GM12864 (cell line): ENCODE results near the gene SBNO2.
A peak's percentile ranks its signal among the peaks of the same experiment; 100 is the strongest.

Experiments
- DNase-seq: peaks from one replicate; pipeline ENCODE4 v3.0.0-alpha.2; 2011; ENCODE audit warnings: low read depth
- H3K4me3 ChIP-seq: 2 replicates; pipeline ENCODE4 v1.5.1; 2011; ENCODE audit warnings: mild to moderate bottlenecking, low read depth, low read length, control low read depth
- CTCF ChIP-seq: IDR thresholded peaks from 2 replicates; pipeline ENCODE4 v1.5.1; 2011; ENCODE audit warnings: low read depth, mild to moderate bottlenecking, moderate library complexity, low read length, control low read depth, inconsistent platforms; ENCODE audit errors: missing control alignments

Gene SBNO2

GRCh38 chr19:1220477-1220930 lies 46.4 kb upstream of the SBNO2 start:
- no peak for DNase-seq
- peak; percentile 32 for TF ChIP-seq CTCF
- H3K4me3 ChIP-seq = no peak overlapping the region

GRCh38 chr19:1219786-1220476 lies 45.9 kb upstream of the SBNO2 start:
- H3K4me3 ChIP-seq = no peak overlapping the region
- no peak for TF ChIP-seq CTCF
- no peak for DNase-seq

- no peak overlapping the region for H3K4me3 ChIP-seq
- TF ChIP-seq CTCF = no peak
- no peak for DNase-seq
Measured at GRCh38 chr19:1218751-1219567, 44.9 kb upstream of the SBNO2 start.

DNA sequence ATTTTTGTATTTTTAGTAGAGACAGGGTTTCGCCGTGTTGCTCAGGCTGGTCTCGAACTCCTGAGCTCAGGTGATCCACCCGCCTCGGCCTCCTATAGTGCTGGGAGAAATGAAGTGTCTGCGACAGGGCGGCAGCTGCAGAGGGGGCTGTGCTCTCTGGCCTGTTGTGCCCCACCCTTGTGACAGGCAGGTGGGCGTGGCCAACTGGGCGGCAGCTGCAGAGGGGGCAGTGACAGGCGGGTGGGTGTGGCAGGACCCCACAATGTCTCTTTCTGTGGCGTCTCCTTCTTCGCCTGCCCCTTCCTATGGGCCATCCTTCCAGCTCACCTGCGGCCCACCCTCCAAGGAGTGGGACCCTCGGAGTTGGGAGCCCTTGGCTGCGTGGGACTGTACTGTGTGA lies 43.3 kb upstream of the SBNO2 start:
- TF ChIP-seq CTCF = no peak
- H3K4me3 ChIP-seq = no peak overlapping the region
- no peak for DNase-seq

GRCh38 chr19:1216756-1217155 lies 42.7 kb upstream of the SBNO2 start:
- DNase-seq = no peak
- TF ChIP-seq CTCF = no peak
- H3K4me3 ChIP-seq = no peak overlapping the region

DNA sequence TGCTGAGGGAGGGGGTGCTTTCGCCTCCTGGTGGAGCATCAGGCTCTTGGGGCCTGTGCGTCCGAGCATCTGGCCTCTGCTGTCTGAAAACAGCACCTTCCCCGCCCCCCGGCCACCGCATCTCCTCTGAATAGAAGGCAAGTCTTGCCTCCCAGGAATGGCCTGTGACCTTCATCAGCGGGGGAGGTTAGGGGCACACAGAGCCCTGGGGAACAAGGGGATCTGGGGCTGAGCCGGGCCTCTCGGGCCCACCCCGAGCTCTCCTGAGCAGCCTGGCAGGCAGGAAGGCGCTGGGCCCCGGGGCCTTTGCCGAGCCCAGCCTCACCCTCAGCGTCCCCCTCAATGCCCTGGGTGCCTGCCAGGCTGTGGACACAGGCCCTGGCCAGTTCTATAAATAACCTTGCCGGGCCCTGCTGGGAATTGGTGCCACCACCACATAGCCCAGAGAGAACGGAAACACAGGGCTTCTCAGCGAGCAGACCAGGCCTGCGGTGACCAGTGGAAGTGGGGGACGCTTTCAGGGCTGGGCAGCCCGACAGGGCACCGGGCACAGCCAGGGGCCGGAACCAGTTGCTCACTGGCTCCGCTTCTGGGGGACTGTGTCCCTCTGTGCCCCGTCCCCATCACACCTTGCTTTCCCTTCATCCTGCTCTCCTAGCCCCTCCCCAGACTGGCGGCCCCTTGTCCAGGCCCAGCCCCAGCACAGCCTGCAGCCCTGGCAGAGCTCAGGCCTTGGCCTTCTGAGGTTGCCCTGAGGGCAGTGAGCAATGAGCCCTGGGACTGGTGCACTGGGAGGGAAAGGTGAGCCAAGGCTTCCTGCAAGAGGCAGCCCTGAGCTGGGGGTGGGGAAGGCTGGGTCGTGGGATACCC lies 41.0 kb upstream of the SBNO2 start:
- TF ChIP-seq CTCF = no peak
- no peak for DNase-seq
- no peak overlapping the region for H3K4me3 ChIP-seq
